HFFc6 (cell line): Measurements from ENCODE around the gene ULK1. TPM values are rescaled to one million over a fixed set of nuclear protein-coding genes. Genes with fewer than 3 reads are reported as not detected.

ENCODE experiments used
- DNase-seq: peaks from one replicate; pipeline ENCODE4 v3.0.0-alpha.2; 2018
- H3K27ac Mint-ChIP-seq: 2 replicates; pipeline ENCODE4 v1.8.0; 2020; ENCODE audit warnings: mild to moderate bottlenecking, mixed read lengths
- H3K27me3 Mint-ChIP-seq: 2 replicates; pipeline ENCODE4 v1.8.0; 2021; ENCODE audit warnings: mild to moderate bottlenecking, moderate library complexity, mixed read lengths; ENCODE audit not compliant: insufficient read depth
- H3K36me3 Mint-ChIP-seq: 2 replicates; pipeline ENCODE4 v1.8.0; 2021; ENCODE audit warnings: low read depth, mixed read lengths
- H3K4me1 Mint-ChIP-seq: 2 replicates; pipeline ENCODE4 v1.8.0; 2020; ENCODE audit warnings: low read depth, mixed read lengths
- H3K4me3 Mint-ChIP-seq: 2 replicates; pipeline ENCODE4 v1.8.0; 2020; ENCODE audit warnings: mild to moderate bottlenecking, moderate library complexity, mixed read lengths
- H3K9me3 Mint-ChIP-seq: 2 replicates; pipeline ENCODE4 v1.8.0; 2020; ENCODE audit warnings: mild to moderate bottlenecking, mixed read lengths
- CTCF ChIP-seq: fragments of 200-600 bp; sonication (generic); IDR thresholded peaks from 2 replicates; pipeline ENCODE4 v1.5.0; 2021; ENCODE audit warnings: antibody characterized with exemption, mild to moderate bottlenecking
- total RNA-seq, 6 experiments: library from RNA; stranded (reverse); fragmentation: NEBNext Ultra II Directional; extraction: Animal tissue kit (Norgen Biotek cat#: 25700); gene quantifications; 2 replicates in 1 of 6; 3 replicates in 5 of 6; pipeline ENCODE4 v1.2.3, GENCODE V29; 2021

Gene ULK1
- total RNA-seq, 6 experiments from 2014 or later = 21.4 to 35.0 (median 25.5) TPM

DNA sequence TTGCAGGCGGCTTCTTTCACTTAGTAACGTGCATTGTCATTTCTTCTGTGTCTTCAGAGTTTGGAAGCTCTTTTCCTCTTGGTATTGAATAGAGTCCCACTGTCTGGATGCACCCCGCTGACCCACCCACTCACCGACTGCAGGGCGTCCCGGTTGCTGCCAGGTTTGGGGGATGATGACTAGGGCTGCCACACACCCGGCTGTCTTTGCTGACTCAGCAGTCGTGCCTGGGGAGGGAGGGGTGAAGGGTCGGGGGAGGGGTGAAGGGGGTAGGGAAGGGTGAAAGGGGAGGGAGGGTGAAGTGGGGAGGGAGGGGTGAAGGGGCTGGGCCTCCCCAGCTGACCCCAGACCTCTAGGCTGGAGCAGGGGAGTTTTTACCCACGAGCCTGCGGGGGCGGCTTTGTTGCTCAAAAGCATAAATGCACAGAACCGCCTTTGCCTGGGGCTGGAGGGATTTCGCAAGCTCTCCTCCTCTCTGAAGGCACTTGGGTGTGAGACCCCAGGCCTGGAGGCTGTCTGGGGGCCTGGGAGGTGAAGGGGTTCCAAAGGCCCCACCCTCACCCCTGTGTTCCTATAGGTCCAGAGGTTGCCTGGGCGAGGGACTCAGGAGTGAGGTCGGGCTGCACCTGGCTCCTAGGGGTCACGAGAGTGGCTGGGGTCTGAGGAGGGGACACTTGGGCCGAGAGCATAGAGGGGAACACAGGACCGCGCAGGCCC is 31.3 kb upstream of the ULK1 start:
- Mint-ChIP-seq H3K9me3 (no peaks in the 10 kb centered on the region), H3K27ac (no peak overlapping the region), H3K4me1 (peaks cover 33% of the 10 kb centered on the region), H3K36me3 (no peaks in the 10 kb centered on the region), H3K4me3 (peak overlapping the region; percentile 60), H3K27me3 (no peaks in the 10 kb centered on the region; the same call in 1 of the 2 replicates)
- no peak for DNase-seq
- TF ChIP-seq CTCF = no peak

DNA sequence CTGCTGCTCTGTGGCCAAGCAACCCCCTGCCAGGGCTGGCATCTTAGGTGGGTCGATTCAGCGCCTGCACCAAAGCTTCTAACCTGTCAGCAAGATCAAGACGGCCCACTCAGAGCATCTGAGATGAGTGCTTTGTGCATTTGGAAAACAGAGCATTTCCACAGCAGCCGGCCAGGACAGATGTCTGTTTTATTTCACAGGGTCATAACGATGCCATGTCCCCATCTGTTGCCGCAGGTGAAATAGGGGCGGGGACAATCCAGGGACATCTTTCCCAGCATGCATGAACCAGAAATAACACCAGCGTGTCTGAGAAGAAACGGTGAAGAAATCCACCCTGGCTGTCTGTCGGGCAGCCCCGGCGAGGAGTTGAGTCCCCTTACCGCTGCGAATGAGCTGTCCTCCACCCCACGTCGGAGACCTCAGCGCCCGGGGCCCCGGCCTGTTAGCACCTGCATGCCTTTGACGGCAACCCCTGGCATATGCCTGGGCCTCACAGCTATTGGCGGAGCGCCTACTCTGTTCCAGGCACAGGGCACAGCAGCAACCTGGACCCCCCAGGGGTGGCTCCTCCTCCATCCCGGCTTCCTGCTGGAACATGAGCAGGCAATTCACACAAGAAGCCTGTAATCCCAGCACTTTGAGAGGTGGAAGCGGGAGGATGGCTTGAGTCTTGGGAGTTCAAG is 30.6 kb upstream of the ULK1 start:
- no peaks in the 10 kb centered on the region; the same call in 1 of the 2 replicates for H3K27me3 Mint-ChIP-seq
- H3K27ac Mint-ChIP-seq = no peak overlapping the region
- no peaks in the 10 kb centered on the region for H3K36me3 Mint-ChIP-seq
- no peak for TF ChIP-seq CTCF
- no peaks in the 10 kb centered on the region for H3K9me3 Mint-ChIP-seq
- H3K4me1 Mint-ChIP-seq = peaks cover 33% of the 10 kb centered on the region
- no peak overlapping the region for H3K4me3 Mint-ChIP-seq
- DNase-seq = no peak

DNA sequence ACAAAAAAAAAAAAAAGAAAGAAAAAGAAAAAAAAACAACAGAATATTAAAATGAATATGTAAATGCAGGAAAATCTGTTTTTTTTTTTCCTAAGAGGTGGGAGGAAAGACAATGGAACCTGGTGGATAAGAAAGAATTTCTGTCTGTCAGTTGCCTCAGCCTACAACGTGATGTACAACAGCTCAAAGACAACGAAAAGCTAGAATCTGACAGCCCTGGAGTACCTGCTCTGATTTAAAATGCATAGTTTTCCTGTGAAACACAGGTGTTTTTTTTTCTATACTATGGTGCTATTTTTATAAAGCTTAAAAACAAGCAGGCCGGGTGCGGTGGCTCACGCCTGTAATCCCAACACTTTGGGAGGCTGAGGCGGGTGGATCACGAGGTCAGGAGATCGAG is 30.0 kb upstream of the ULK1 start:
- H3K27ac Mint-ChIP-seq = no peak overlapping the region
- no peak for TF ChIP-seq CTCF
- no peaks in the 10 kb centered on the region for H3K36me3 Mint-ChIP-seq
- DNase-seq = no peak
- no peaks in the 10 kb centered on the region for H3K9me3 Mint-ChIP-seq
- no peaks in the 10 kb centered on the region; the same call in 1 of the 2 replicates for H3K27me3 Mint-ChIP-seq
- no peak overlapping the region for H3K4me3 Mint-ChIP-seq
- H3K4me1 Mint-ChIP-seq = peaks cover 33% of the 10 kb centered on the region

DNA sequence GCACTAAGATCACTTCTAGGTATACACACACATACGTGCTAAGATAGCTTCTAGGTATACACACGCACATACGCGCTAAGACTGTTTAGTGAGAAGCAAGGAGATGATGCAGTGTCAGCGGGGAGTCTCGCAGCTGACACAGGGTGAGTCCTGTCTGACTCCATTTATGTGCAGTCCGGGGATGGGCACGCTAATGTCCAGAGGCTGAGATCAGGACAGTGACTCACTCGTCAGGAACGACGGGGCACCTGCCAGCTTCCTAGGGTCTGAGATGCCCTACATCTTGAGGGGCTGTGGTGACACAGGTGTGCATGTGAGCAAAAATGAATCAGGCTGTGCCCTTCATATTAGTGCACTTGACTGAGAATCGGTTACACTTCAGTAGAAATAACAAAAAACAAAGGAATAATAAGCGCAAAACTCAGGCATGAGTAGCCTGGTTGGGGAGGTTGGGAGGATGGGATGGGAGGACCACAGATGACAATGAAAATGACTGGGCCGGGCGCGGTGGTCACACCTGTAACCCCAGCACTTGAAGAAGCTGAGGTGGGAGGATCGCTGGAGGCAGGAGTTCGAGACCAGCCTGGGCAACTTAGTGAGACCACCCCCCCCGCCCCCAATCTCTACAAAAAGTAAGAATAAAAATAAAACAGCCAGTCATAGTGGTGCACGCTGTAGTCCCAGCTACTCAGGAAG is 29.1 kb upstream of the ULK1 start:
- Mint-ChIP-seq H3K9me3 (no peaks in the 10 kb centered on the region), H3K4me1 (peaks cover 36% of the 10 kb centered on the region), H3K27me3 (no peaks in the 10 kb centered on the region), H3K36me3 (no peaks in the 10 kb centered on the region), H3K27ac (no peak overlapping the region), H3K4me3 (no peak overlapping the region)
- DNase-seq = no peak
- TF ChIP-seq CTCF = no peak

DNA sequence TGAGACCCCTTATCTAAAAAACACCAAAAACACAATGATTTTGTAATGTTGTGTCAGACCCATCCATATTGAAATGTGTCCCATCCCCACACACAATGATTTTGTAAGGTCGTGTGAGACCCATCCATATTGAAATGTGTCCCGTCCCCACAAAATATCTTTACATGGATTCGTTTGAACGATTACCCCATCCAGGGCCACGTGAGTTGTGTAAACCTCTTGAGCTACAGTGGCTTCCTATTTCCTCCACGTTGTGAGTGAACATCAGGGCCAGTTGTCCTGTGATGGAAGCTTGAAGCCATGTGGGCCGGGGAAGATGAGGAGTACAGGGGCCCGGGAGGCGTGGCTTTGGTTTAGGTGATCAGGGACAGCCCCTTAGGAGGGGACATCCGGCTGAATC is 27.0 kb upstream of the ULK1 start:
- H3K4me1 Mint-ChIP-seq = peaks cover 36% of the 10 kb centered on the region
- TF ChIP-seq CTCF = no peak
- peaks cover 2% of the 10 kb centered on the region; the same call in 1 of the 2 replicates for H3K27me3 Mint-ChIP-seq
- no peaks in the 10 kb centered on the region for H3K36me3 Mint-ChIP-seq
- H3K9me3 Mint-ChIP-seq = no peaks in the 10 kb centered on the region
- no peak overlapping the region for H3K4me3 Mint-ChIP-seq
- no peak for DNase-seq
- no peak overlapping the region for H3K27ac Mint-ChIP-seq
